HepG2 (cell line): ENCODE measurements around the gene ELOVL6.

Experiments used
- ARHGAP35 ChIP-seq: sonication (generic); formaldehyde crosslinking; IDR thresholded peaks from 2 replicates; pipeline ENCODE4 v1.9.0; 2022; ENCODE audit warnings: mild to moderate bottlenecking, inconsistent platforms, moderate library complexity, missing genetic modification reagents, borderline replicate concordance
- CTCF ChIP-seq: sonication (generic); formaldehyde crosslinking; IDR thresholded peaks from 2 replicates; pipeline ENCODE4 v1.5.0; 2020; ENCODE audit warnings: mild to moderate bottlenecking, missing genetic modification reagents, moderate library complexity
- KAT7 ChIP-seq: IDR thresholded peaks from 2 replicates; pipeline ENCODE4 v1.6.1; 2018; ENCODE audit warnings: borderline replicate concordance, missing compliant biosample characterization
- TBL1XR1 ChIP-seq: fragments of 150-350 bp; IDR thresholded peaks from 2 replicates; pipeline ENCODE4 v1.6.1; 2014; ENCODE audit warnings: borderline replicate concordance, low read length; ENCODE audit not compliant: partially characterized antibody
- TBP ChIP-seq: sonication (generic); formaldehyde crosslinking; IDR thresholded peaks from 2 replicates; pipeline ENCODE4 v1.5.0; 2020; ENCODE audit warnings: missing genetic modification reagents
- ZNF207 ChIP-seq: fragments of 450-650 bp; IDR thresholded peaks from 2 replicates; pipeline ENCODE4 v1.6.1; 2016; ENCODE audit warnings: antibody characterized with exemption, borderline replicate concordance

DNA sequence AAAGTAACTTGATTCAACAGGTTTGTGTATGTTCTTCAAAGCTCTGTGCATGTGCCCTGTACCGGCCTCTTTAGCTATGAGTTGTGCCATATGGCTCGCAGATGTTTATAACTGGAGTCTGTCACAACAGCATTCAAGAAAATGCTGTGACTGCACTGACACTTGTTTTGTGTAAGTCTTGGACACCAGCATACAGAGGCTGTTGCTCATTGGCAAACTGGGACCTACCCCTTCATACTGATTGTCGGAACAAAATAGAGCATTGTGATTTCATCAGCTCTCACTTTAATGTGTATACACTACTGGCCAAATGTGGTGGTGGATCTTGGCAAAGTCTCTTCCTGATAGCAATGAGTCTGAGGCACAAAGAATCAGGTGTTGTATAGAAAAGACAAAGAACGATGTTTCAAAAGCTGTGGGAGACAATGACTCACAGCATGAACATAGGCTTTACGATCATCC, 151.8 kb downstream of the ELOVL6 start:
- TF ChIP-seq ARHGAP35 (CRISPR knock-in tag) (no peak), CTCF (CRISPR knock-in tag) (no peak), KAT7 (CRISPR knock-in tag) (no peak), TBL1XR1 (no peak), TBP (CRISPR knock-in tag) (no peak), ZNF207 (no peak)
